Measurements from ENCODE around the gene MINDY3.

MINDY3 gene

DNA sequence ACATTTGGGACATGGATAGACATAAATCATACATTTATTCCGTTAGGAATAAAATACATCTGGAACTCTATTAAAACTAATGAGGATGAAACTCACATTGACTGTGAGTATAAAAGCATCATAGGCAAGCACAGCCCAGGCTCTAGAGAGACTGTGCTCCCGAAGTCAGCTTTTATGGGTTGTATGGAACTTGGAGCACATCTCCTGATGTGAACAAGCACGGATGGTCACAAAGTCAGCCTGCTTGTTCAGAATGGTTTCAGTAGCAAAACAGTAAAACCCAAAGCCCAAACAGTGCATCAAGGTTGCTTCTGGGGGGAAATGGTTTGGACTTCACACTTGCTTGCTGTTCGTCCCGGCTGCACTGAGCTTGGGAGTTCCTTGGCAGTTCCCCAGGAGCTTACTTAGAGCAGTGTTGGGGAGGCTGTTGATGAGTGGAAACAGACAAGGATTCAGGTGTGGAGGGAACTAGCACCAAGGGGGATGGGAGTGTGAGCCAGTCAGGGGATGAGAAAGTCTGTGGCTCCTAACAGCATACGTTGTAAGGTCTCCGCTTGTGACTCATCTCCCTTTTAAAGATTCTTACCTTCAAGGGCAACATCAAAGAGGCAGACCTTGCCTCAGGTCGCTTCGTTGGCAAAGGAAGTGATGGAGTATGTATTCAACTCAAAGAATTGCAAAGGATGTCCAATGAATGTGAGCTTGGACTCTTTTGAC is 120.9 kb downstream of the MINDY3 start:
- DNase-seq (ENCODE audit: extremely low read depth in 1 of 2, low read depth in 1 of 2): no peak

DNA sequence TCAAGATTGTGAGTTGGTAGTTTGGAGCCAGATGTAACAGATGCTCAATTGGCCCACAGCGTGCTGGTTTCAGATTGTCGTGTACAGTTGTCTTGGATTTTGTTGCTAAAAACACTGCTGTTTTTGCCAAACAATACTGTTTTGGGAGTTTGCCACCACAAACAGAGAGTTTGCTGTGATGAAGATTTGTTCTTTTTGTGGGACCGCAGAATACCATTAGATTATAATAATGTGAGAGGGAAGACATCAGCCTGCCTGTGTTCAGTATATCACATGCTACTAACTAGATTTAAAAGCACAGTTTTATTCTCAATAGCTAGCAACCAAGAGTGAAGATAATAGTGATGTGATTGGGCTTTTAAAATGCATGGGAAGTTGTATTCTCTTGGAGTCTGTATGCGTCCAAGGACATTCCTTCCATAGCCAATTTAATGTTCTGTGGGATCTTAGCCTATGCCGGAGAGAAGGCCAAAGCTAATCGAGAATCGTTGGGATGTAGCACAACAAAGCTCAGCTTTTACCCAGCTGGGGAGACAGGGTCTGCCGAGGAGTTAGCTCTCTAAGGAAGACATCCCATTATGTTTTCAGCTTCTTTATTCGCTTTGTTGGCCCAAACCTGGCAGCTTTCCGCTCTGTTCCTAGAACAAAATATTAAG is 121.9 kb downstream of the MINDY3 start:
- no peak for DNase-seq (ENCODE audit: extremely low read depth in 1 of 2, low read depth in 1 of 2)

DNA sequence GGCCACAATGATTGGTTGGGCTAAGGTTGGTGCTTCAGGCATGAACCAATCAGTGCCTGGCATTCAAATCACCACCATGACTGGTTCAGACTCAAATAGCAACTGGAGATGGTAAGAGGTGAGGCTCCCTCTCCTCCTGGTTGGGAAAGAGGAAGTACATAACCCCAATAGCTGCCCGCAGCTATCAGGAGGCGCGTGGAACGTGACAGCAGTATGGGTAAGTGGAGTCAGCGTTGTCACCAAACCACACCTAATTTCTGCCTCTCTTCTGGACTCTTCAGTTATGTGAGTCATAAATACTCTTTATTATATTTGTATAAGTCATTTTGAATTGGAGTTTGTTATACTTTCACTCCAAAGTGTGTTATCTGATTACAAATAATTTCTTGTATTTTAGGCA is 122.7 kb downstream of the MINDY3 start:
- DNase-seq (ENCODE audit: extremely low read depth in 1 of 2, low read depth in 1 of 2): no peak

DNA sequence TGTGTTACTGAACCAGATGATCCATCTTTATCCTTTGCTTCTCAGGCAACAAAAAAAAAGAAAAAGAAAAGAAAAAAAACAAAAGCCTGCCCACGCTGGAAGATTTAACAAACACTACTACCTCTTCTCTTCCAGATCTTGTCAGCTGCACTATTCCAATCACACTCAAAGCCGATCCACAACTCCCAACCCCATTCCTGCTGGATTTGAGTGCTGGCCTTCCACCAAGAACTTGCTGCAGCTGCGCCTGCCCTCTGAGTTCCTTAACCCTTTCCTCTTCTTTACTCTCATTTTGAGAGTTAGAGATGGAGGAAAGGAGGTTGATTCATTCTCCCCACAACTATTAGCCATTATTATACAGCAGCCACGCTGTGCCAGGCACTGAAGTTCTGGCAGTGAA is 124.5 kb downstream of the MINDY3 start:
- no peak for DNase-seq (ENCODE audit: extremely low read depth in 1 of 2, low read depth in 1 of 2)

DNA sequence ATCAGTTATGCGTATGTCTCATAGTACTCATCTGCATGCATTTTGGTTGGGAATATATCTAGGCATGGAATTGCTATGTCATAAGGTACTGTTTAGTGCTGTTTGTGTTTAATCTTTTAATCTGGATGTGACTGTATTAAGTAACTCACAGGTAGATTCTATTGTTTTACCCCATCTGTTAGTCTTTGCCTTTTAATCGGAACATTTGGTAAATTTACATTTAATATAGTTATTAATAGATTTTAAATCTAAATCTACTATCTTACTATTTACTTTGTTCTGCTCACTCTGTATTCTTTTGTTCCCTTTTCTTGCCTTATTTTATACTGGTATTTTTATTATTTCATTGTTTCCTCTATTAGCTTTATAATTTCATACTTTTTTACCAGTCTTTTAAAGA is 130.0 kb downstream of the MINDY3 start:
- no peak for DNase-seq (ENCODE audit: extremely low read depth in 1 of 2, low read depth in 1 of 2)

DNA sequence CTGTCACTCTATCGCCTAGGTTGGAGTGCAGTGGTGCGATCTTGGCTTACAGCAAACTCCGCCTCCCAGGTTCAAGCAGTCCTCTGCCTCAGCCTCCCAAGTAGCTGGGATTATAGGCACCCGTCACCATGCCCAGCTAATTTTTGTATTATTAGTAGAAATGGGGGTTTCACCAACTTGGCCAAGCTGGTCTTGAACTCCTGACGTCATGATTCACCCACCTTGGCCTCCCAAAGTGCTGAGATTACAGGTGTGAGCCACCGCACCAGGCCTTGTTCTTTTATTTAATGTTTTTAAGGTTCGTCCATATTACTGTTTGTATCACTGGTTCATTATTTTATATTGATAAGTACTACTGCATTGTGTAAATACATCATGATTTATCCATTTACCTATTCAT is 130.4 kb downstream of the MINDY3 start:
- no peak for DNase-seq (ENCODE audit: extremely low read depth in 1 of 2, low read depth in 1 of 2)

All from activated CD8-positive, alpha-beta memory T cell treated with anti-CD3 and anti-CD28 coated beads for 1 hour (primary cell).